GM18861 (cell line): ENCODE results near the gene STK11IP.

Experiments
- ATAC-seq: cut with Tn5 transposase; IDR thresholded peaks from one replicate; pipeline ENCODE4 v1.9.1; 2021; ENCODE audit not compliant: unreplicated experiment

Gene STK11IP

DNA sequence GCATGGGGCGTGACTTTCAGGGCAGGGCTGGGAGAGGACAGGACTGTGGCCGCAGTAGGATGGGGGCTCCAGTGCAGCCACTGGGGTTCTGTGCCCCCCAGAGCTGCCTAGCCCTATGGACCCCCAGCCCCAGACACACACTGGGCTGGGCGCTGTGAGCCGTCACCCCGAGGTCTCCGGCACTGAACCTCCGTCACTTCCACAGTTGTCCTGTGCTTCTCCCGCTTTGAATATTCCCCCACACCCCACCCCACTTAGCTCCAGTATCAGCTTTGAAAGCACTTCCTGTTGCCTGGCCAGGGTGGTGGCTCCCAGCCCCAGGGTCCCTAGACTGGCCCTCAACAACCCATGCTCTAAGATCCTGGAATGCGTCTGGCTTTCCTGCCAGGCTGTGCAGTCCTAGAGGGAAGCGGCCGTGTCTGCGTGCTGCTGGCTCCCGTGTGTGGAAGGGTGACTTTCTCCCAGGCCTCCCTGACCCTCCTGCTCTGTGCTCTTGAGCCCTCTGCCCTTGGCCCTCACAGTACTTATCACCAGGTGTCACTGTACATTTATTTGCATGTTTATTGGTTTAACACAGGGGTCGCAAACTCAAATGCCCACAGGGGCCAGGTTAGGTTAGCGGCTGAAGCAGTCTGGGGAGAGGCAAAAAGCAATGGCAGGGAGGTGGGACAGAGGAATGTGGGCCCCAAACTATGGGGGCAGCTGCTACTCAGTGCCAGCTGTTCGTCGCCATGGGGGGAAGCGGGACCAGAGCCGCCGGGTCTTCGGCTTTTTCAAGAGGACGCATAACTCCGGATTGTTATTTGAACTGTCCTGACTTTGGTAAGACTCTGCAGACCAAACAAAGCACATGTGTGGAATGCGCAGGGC, 36.2 kb upstream of the STK11IP start:
- no peak for ATAC-seq

DNA sequence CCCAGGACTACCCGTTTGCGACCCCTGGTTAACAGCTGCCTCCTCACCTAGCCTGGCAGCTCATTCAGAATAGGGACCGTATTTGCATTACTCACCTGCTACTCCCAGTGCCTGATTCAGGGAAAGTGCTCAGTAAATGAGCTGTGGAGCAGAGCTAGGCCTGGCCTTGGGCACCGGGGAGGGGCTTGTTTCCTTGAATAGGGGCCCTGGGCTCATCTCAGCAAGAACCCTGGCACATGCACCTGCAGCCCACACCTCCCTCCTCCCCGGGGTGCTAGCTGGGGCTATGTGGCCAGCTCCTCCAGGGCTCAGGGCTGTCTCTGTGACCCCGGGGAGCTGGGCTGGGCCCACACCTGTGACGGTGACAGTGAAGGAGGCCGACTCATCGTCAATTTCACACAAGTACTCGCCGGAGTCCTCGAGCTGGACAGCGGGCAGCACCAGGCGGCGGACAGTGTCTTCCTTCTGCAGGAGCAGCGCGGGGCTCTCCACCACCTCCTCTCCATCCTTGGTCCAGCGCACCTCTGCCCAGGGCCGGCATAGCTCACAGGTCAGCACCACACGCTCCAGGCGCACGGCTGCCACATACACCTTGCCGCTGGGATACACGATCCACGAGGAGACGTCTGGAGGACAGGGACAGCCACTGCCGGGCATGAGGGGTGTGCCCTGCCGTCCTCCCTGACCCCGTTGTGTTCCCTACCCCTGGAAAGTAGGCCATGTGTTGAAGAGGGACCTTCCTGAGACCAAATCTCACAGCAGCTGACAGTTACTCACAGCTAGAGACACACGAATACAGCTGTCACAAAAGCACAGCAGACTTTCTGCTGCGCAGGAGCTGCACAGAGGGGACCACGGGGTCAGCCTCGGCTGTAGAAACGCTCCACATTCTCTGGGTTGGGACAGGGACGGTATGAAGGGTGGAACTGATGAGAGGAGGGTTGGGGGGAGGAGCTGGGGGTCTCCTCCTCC, 35.3 kb upstream of the STK11IP start:
- no peak for ATAC-seq

DNA sequence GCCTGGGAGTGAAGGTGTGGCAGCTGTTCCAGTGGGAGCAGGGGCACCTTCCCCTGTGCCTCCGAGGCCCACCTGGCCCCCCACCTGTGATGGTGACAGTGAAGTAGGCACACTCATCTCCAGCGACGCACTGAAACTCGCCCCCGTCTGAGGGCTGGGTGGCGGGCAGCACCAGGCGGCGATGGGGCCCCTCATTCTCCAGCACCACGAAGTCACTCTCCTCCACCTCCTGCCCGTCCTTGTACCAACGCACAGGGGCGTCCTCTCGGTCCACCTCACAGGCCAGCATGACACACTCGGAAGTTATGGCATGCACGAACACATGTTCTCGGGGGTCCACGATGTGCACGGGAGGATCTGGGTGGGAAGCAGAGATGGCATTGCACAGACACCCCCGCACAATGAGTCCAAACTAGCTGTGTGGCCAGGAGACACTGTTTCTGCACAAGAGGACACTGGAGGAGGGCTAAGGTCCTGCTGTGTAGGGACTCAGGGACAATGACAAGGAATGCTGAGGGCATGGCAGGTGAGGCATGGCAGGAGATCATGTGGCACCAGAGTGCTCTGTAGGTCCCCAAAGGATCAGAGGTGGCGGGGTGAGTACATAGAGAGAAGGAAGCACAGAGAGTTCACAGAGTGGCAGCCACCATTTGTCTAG, 34.3 kb upstream of the STK11IP start:
- no peak for ATAC-seq

DNA sequence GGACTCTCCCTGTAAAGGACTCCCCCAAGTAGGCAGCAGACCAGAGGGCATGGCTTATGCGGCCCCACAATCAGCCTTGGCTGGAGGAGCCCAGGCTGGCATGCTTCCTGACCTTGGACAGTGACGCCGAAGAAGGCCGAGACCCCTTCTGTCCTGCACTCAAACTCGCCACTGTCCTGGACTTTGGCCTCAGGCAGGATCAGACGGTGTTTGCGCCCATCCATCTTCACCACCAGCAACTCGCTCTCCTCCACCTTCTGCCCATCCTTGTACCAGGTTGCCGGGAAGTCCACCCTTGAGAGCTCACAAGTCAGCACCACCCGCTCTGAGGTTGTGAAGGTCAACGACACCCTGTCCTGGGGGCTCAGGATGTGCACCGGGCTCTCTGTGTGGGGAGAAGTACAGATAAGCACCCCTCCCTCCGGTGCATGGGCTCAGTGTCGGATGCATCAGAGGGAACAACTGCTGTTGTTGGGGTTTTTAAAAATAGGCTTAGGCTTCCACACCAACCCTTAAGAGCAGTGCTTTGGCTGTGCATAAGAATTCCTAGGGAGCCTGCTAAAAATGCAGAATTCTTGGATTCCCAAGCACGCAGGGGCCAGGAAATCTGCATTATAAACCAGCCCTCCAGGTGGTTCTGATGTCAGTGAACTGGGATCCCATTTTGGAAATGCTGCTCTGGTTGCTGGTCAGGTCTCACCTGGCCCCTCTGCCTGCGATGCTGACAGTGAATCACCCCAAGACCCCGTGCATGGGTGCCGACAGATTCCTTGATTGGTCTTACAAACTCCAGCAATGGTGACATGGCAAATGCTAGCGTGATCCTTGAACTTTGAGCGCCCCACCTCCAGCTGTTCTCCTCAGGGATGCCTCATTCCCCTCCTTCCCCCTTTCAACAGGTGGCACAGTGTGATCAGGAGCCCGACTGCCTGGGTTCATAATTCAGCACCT, 32.3 kb upstream of the STK11IP start:
- ATAC-seq = no peak

DNA sequence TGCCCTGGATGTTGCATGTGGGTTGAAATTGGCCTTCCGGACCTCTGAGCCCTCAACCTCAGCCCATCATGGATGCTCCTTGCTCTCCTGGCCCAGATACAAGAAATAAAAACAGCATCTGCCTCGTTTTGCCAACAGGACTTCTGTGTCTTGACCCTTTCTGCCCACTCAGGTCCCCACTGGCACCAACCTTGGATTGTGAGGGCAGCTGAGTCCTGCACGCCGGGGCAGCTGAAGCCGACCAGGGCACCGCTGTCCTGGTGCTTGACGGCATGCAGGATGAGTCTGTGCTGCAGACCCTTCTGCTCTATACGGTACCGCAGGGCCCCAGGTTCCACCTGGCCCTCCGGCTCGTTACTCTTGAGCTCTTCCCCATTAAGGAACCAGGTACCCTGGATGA, 31.0 kb upstream of the STK11IP start:
- ATAC-seq = no peak

DNA sequence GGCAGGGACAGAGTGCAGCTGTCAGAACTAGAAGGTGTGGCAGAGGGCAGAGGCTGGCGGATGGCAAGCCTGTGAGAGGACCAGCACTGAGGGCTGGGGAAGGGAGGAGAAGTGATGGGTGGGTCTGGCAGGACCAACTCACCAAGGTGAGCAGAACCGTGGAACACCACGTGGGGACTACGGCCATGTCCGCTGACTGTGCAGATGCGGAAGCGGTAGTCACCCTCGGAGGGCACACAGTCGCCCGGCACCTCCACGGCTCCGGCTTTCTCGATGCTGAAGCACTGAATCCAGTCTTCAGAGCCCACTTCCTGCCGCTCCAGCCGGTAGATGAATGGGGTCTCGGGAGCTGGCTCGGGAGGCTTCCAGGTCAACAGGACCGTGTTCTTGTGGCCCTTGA, 30.5 kb upstream of the STK11IP start:
- ATAC-seq = no peak

DNA sequence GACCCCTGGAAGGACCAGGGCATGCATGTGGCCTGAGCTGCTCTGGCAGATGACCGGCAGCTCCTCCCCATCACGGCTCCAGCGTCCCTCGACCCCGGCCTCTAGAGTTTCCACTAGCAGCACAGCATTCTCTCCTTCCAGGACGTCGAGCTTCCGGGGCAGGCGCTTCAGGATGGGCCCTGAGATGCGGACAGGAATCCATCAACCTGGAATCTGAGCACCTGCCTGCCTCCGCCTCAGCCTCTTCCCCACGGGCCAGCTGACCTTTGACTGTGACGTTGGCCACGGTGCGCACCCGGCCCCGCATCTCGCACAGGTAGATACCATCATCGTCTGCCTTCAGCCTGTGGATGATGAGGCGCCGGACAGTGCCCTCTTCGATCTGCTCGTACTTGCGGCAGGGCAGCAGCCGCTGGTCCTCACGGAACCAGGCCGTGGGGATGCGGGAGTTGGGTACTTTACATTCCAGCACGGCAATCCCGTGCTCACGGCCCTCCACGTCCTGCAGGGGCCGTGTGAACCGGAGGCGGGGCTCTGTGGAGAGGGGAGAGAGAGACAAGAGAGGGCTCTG, 29.8 kb upstream of the STK11IP start:
- no peak for ATAC-seq

DNA sequence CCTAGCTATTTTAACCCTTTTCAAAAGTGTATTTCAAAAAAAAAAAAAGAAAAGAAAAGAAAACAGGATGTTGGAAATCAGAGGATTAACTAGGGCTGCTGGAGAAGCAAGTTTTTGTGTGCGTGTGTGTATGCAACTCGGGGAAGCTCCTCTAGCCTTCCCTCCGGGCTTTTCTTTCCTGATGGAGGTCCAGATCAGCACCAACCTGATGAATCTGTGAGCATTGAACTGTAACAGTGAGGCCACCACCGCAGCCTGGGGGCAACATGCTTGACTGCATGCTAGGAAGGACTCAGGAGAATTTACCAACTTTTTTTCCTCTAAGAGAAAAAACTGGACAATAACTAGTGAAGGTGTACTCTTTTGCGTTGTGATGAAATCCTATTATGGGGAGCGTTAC, 28.6 kb upstream of the STK11IP start:
- no peak for ATAC-seq

DNA sequence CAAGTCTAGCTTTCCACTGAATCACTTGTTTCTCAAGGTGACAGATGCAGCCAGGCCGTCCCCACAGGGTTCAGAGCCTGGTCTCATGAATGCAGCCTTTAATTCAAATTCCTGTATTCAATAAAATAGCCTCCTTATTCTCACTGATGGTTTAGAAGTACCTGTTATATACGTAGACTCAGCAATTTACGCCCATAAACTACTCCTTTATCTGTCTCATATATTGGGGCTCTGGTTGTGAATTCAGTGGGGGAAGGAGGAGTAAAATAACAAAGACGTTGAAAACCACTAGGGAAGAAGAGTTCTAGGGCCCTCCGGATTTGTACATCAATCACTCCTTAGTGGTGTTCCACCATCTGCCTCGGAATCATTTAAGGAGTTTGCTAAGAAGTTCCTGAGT, 28.0 kb upstream of the STK11IP start:
- no peak for ATAC-seq

DNA sequence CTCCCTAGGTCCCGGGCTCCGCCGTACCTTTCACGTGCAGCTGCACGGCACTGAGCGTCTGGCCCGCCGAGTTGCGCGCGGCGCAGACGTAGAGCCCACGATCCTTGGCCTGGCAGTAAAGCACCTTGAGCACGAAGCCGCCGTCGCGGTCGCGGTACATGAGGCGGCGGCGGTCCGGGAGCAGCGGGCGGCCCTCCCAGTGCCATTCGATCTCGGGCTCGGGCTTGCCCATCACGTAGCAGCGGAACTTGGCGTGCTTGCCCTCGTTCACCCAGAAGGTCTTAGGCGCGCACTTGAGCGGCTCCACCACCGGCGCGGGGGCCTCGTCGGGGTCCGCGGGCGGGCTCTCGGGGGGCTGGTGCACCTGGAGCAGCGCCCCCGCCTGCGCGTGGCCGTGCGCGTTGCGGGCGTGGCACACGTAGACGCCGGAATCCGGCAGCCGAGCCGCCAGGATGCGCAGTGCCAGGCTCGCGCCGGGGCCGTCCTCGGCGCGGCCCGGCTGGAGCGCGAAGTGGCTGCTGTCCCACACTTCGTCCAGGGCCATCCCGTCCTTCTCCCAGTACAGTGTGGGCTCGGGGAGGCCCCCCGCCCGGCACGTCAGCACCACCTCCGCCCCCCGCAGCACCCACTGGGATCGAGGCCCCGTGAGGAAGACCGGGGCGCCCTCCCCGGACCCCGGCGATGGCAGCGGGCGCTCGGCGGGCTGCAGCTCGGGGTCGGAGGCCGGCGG, 27.3 kb upstream of the STK11IP start:
- no peak for ATAC-seq

DNA sequence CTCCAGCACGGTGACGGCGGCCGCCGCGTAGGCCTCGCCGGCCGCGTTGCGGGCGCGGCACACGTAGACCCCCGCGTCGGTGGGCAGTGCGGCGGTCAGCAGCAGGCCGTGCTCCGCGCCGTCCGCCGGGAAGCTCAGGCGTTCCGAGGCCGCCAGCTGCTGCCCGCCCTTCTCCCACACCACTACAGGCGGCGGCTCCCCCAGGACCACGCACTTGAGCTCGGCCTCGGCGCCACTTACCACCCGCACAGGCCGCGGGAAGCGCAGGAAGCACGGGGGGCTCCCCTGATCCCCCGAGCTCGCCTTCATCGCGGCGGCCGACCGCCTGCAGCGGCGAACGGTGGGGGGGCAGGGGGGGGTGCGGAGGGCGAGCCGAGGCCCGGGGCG, 26.7 kb upstream of the STK11IP start:
- no peak for ATAC-seq

DNA sequence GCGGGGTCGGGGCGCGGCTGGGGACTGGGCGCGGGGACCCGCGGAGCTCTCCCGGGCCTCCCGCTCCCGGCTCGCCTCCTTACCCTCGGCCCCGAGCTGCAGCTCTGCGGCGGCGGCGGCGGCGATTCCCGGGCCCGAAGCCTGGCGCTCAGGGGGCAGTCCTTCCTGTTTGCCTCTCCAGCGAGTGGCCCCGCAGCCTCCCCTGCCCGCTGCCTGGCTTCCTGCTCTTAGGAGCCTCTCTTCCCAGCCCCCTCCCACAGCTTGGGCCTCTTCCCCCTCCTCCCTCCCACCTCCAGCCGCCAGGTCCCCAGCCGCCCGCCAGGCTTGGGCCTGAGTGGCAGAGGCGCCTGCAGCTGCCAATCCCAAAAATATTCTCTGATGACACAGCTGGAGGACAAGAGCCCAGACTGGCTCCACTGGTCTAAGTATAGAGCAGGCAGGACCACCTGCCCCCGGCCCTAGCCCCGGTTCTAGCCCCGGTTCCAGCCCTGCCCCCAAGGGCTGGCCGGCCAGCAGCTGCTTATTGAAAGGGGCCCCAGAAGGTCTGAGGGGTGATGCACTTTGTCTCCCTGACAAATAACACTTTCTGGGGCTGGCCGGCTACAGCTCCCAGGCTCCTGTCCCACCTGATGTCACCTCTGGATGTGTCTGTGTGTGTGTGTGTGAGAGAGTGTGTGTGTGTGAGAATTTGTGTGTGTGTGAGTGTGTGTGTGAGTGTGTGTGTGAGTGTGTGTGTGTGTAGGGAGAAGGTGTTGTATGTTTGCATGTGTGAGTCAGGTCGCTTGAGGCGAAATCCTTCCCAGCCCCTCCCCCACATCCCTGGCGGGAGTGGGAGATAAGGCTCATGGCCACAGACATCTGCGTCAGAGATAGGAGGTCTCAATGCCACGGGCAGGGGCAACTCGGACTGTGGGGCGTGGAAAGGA, 26.1 kb upstream of the STK11IP start, which contains the start of gene OBSL1:
Gene OBSL1, minus strand, starts transcription at position 229 of the 926 bp plus-strand sequence. CDS start 307 bp downstream, outside the sequence.
- ATAC-seq = no peak

DNA sequence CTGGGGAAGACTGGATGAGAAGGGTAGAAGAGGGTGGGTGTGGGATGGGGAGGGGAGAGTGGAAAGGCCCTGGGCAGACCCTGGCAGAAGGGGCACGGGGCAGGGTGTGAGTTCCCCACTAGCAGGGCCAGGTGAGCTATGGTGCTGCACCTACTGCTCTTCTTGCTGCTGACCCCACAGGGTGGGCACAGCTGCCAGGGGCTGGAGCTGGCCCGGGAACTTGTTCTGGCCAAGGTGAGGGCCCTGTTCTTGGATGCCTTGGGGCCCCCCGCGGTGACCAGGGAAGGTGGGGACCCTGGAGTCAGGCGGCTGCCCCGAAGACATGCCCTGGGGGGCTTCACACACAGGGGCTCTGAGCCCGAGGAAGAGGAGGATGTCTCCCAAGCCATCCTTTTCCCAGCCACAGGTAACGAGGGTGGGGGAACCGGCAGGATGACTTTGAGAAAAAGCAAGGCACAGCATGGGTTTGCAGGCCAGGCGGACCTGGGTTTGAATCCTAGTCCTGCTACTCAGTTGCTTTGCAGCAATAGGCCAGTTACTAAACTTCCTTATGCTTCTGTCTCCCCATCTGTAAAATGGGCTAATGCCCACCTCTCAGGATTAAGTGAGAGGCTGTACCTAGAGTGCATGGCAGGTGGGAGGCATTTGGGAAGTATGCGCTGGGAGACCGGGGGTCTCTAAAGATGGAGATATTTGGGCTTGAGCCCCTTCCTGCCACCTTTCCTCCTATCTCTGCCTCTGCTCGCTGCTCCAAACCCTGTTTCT, 25.2 kb upstream of the STK11IP start, which contains the start of gene INHA:
Gene INHA, plus strand, starts transcription at position 74 of the 765 bp plus-strand sequence. Its CDS starts 65 bp downstream, at position 139.
- no peak for ATAC-seq

DNA sequence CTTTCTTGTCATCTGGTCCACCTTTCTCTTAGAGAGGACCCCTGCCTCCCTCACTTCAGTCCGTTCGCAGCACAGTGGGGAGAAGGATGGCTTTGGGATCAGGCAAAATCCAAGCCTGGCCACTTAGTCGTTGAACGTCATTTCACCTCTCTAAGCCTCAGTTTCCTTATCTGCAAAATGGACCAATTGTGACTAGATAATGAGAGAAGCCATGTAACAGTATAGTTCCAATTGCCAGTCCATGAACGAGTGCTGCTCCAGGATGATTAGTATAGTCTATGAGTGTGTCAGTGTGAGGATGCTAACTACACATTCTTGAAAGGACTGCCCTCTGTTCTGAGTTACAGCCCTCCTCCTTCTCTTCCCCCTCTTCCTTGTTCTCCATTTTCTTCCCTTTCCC, 24.5 kb upstream of the STK11IP start:
- no peak for ATAC-seq

DNA sequence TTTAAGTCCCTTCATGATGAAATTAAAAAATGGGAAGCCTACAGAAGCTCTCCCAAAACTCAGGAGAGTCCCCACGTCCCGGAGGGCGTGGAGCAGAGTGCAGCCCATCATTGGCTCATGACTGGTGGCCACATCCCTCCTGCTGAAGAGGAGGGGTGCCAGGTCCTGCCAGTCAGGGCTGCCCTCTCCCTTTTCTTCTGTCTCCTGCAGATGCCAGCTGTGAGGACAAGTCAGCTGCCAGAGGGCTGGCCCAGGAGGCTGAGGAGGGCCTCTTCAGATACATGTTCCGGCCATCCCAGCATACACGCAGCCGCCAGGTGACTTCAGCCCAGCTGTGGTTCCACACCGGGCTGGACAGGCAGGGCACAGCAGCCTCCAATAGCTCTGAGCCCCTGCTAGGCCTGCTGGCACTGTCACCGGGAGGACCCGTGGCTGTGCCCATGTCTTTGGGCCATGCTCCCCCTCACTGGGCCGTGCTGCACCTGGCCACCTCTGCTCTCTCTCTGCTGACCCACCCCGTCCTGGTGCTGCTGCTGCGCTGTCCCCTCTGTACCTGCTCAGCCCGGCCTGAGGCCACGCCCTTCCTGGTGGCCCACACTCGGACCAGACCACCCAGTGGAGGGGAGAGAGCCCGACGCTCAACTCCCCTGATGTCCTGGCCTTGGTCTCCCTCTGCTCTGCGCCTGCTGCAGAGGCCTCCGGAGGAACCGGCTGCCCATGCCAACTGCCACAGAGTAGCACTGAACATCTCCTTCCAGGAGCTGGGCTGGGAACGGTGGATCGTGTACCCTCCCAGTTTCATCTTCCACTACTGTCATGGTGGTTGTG, 23.0 kb upstream of the STK11IP start:
- no peak for ATAC-seq
